Left renal pelvis (tissue), 4 donors: Measurements from ENCODE around the gene ZDHHC8. TPM values are rescaled to one million over a fixed set of nuclear protein-coding genes. Genes with fewer than 3 reads are reported as not detected.
"Not testable (repeated sequence)": the region's sequence is repeated elsewhere in the genome, so short reads cannot be mapped to it uniquely, and the experiment has no call there.

Experiments used
- DNase-seq, 4 donors: peaks; one replicate each; pipeline ENCODE4 v3.0.0-alpha.2; 2013; ENCODE audit warnings: low read depth in 4 of 4, low spot score in 3 of 4
- polyA plus RNA-seq, 4 donors: library from polyadenylated mRNA; unstranded; fragments of 120-200 nt; gene quantifications; one replicate each; pipeline ENCODE4 v1.2.1, GENCODE V29; 2013; ENCODE audit not compliant: insufficient read length in 4 of 4

ZDHHC8 gene
- polyA plus RNA-seq, 4 donors = 32.9 to 63.5 (median 43.9) TPM

DNA sequence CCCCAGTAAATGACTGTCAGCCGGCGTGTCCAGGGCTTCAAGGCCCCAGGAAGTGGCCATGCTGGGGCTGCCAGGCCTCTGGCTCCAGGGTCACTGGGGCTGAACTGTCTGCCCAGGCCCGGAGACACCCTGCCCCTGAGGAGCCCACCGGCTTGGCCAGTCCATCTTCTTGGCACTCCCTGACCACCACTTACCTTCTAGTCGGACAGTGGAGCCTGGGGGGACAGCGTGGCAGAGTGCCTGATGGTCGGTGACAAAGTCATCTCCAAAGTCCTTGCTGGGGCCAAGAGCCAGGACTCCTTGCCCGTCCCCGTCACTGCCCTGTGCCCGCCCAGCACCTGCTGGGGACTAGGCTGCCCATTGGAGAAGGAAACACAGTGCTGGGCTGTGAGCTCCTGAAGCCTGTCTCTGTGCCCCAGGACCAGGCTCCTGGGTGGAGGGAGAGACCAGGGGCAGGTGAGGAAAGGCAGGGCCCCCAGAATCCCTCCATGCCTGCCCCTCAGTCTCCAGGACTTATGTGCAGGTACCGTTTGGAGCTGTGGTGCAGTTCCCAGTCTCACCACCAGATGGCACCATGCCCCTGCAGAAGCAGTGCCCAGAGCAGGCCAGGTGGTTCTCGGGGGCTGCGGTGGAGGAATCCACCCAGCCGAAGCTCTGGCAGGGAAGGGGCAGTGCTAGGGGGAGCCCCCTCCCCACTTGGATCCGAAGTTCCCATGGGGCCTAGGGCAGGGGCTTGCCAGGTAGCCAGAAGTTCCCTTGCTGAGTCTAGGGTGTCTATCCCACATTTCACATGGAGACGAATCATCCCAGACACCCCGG lies 25.2 kb downstream of the ZDHHC8 start:
- DNase-seq = peak; percentile 53 to 62 (median 60)

DNA sequence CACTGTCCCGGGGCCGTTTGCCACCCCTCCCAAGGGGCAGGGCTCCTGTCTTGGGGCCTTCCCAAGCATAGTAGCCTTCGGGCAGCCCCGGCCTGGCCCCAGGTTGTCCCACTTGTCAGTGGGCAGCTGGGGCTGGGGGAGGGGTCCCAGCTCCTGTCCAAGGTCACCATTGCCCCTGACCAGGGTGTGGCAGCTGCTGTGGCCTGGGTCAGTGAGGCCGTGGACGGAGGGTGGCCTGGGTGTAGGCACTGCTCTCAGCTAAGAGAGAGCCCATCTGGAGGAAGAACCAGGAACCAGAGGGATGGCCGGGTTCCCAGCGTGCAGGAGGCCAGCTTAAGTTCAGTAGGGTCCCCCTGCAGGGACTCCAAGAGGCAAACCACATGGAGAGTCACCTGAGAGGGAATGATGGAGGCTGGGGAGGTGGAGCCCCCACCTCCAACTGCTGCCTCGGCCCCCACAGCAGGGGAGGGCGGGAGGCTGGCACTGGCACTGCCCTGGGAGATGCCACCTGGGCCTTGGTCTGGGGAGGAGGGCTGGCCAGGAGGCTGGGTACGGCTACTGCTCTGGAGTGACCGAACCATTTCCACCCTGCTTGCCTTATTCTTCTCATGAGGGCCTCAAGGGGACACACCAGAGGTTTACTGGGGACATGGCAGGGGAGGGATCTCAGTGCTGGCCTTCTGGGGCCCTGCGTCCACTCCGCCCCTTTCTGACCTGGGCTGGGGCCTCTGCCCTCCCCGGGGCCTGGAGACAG lies 26.0 kb downstream of the ZDHHC8 start:
- no peak for DNase-seq

DNA sequence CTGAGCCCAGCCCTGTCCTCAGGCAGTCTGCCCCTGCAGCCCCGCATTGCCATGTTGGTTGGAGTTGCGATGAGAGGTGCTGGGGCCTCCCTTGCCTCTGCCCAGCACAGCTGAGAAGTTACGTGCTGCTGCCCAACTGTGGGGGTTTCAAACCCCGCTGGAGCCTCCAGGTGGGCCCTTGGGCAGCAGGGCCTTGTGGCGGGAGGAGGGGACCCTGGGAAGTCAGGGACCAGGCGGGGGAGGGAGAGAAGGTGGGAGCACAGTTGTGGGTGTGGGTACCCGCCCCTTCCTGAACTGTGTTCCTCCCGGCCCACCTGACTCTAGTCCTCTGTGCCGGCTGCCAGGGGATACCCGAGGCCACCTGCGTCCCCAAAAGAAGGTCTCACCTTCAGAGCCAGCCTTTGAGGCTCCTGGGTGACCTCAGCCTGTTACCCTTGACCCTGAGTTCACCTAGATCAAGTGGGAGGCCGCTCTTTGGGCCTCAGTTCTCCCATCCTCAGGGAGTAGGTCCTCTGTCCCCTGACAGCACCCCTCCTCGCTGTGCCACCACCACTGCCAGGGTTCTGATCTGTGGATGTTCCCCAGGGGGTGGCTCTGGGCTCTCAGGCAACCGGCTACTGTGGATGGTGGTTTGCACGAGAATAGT lies 26.9 kb downstream of the ZDHHC8 start:
- no peak for DNase-seq

GRCh38 chr22:20159076-20159475 lies 27.5 kb downstream of the ZDHHC8 start:
- DNase-seq = no peak

GRCh38 chr22:20159531-20159930 lies 27.9 kb downstream of the ZDHHC8 start:
- not testable (repeated sequence) for DNase-seq

GRCh38 chr22:20160041-20160440 lies 28.4 kb downstream of the ZDHHC8 start:
- no peak for DNase-seq

GRCh38 chr22:20164863-20165262 lies 33.3 kb downstream of the ZDHHC8 start:
- no peak for DNase-seq

DNA sequence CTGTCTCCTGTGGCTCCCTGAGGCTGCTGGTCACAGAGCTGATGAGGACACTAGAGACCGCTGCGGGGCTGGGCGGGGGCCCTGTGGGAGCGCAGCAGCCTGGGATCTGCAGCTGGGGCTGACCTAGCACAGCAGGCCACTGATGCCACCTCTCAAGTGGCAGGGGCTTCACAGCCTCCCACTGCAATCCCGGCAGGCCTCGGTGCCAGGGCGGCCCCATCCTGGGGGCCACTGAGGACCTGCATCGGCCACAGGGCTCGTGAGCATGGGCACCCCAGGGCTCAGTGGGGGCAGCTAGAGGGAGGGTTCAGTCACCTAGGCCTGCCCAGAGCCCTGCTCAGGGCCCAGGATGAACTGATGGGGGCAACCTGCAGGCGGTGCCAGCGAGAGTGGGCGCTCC lies 33.8 kb downstream of the ZDHHC8 start:
- DNase-seq = no peak

DNA sequence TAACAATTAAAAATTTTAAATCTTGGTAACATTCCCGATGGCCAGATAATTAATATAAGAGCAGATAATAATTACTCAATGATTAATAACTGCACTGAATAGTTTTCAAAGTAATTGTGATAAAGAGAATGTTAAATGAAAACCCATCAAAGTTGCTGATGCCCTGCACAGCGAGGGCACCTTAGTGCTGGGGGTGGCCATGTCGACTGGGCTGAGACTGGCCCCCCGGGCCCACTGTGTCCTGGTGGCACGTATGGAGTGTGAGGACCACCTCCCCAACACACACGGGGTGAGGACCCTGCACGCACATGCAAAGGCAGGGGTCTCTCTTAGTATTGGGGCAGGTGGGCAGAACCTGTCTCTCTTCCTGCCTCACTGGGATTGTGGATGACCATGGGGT lies 34.3 kb downstream of the ZDHHC8 start:
- no peak for DNase-seq

- DNase-seq = no peak
Measured at GRCh38 chr22:20166703-20167102, 35.1 kb downstream of the ZDHHC8 start.

- no peak for DNase-seq
Measured at GRCh38 chr22:20167643-20168322, 36.2 kb downstream of the ZDHHC8 start.

DNA sequence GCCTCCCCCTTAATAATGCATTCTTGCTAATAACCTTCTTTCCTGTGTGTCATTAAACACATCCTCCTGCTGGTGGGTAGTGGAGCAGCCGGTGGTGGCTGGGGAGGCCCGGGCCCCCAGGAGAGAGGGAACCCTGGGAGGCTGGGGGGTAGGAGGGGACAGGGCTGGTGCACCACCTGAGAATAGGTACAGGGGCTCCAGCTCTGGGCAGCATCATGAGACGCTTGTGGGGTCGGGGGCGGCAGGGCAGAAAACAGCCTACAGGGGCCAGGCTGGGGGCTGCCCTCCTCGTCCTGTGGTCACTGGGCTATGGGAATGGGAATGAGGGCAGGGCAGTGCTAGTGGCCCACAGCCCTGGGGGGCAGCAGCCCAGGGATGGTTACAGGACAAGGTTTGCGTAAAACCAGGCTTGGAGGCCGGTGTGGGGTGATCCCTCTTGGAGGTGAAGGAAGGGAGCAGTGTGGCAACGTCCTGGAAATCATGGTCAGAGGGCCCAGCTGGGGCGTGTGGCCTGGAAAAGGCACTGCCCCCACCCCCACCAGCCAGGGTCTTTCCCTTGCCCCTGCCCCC lies 37.7 kb downstream of the ZDHHC8 start:
- DNase-seq = no peak

DNA sequence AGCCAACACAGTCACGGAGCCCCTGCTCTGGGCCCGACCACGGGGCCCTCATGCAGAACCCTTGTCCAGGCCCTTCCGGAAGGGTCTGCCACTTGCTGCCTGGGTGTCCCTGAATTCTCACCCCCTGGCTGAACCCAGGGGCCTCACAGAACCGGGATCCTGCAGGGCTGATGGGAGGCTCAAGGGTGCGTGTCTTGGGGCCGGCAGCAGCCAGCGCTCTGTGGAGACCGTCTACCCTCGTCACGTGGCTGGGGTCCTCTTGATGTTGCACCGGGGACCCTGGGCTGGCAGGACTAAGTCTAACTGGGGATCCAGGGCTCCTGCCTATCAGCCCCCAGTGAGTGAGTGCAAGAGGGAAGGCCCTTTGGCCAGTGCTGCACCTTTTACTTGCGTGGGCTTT lies 38.6 kb downstream of the ZDHHC8 start:
- no peak for DNase-seq

DNA sequence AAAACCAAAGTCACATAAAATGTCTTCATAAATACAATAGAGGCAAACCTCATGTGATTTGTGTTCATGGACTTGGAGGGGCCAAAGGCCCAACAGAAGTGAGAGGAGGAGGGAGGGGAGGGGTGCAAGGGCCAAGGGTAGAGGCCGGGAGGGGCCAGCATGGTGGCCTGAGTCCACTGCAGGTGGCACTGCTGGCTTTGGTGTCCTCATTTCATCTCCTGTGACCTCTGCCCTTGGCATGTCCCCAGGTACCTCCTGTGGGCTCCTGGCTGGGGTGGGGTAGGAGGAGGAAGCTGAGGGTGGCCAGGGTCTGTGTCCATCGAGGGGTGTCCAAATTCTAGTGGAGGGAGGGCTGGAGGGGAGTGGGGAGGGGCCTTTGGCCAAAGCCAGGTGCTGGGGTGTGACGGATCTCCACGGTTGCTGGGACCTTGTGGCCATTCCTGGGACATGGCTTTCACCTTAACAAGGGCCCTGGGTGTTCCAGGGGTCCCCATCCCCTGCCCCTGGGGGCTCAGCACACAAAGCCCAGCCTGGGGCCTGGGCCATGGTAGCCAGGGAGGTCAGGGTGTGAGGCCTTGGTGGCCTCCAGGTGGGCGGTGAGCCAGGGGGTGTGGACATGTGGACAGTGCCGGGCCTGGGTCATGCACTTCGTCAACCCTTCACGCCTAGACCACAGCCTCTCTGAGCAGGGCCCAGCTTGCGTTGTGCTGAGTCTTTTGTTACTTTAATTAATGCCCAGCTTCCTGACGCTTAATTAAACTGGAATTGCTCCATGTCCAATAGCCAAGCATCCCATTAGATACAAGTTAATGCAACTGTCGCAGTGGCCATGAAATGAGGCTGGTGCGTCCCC lies 39.9 kb downstream of the ZDHHC8 start:
- no peak for DNase-seq

- no peak for DNase-seq
Measured at GRCh38 chr22:20172141-20172613, 40.6 kb downstream of the ZDHHC8 start.

GRCh38 chr22:20173246-20173645 lies 41.6 kb downstream of the ZDHHC8 start:
- DNase-seq = no peak

DNA sequence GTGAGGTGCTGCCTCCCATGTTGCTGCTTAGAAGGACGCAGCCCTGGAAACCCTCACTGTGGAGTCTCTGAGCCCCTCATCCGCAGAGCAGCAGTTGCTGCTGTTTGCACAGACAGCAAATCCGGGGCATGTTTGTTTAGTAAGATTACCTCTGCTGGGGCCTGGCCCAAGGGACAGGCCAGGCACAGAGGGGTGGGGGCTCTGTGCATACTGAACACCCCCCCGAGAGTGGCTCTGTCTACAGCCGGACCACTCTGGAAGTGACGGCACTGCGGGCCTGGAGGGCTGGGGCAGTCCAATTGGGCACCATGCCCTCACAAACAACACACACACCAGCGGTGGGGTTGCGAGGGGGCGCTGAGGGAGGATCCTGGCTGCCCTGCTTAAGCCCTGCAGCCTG lies 42.2 kb downstream of the ZDHHC8 start:
- no peak for DNase-seq

DNA sequence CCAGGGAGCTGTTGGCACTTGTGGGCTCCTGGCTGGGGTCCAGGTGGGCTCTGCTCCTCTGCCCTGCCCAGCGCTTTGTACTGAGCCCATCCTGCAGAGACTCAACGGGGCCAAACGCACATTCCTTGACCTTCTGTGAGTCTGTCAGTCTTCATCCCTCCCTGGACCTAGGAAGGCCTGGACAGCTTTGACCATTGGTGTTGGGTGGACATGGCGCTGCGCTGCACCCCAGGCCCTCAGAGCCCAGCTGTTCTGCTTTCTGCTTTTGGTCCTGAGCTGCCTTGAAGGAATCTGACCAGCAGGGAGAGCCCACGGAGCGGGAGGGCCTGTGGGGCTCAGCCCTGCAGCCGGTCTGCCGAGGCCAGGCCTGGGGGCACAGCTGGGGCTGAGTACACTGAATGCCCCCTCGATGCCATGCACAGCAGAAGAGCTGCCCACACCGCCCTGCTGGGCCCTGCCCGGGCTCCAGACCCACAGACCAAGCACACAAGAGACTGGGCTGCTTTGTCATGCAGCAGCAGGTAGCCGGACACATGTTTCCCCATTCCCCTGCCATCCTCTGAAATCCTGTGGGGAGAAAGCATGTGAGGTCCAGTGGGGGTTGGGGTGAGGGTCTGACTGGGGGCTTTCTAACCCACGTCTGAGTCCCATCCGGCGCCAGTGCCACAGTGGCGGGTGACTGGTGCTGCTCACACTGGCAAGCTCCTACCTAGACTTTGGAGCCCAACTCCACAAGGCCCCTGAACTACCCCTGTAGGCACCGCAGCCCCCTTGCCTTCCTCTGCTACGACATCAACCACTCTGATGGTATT lies 43.4 kb downstream of the ZDHHC8 start:
- no peak for DNase-seq

DNA sequence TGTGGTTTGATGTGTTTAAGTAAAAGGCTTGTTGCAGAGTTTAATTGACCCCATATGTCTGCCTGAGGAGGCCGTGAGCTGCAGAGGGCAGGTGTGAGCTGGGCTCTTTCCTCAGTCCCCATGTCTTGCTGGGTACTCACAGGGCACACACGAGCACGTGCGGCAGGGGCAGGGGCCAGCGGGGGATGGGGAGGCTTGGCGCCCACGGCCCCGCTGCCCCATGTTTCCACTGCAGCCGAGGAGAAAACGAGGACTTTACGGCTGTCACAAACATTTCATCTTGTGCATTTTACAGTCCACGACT lies 43.9 kb downstream of the ZDHHC8 start:
- DNase-seq = no peak
